GM21717 (cell line): Measurements from ENCODE around the gene GSTA3.
"Not testable (repeated sequence)": the region's sequence is repeated elsewhere in the genome, so short reads cannot be mapped to it uniquely, and the experiment has no call there.

Experiments
- ATAC-seq: cut with Tn5 transposase; IDR thresholded peaks from one replicate; pipeline ENCODE4 v1.9.1; 2021; ENCODE audit warnings: mild to moderate bottlenecking, moderate library complexity; ENCODE audit not compliant: unreplicated experiment

The GSTA3 gene

DNA sequence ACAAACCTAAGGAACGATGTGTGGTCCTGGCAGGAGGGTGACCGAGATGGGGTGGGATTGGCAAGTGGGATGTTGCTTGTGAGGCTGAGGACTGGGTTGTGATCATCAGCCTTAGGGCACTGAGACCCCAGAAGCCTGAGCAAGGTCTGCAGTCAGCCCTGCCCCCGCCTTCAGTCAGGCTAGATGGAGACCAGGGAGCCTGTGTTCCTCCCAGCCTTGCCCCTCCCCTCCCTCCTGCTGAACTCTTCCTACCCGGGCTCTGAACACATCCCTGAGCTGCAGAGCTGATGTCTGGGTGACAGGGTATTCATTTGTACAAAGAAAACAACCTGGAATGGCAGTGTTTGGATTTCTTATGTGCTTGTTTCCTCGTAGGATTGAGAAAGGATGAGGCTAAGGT lies 40.6 kb downstream of the GSTA3 start:
- ATAC-seq, result not testable (repeated sequence)

DNA sequence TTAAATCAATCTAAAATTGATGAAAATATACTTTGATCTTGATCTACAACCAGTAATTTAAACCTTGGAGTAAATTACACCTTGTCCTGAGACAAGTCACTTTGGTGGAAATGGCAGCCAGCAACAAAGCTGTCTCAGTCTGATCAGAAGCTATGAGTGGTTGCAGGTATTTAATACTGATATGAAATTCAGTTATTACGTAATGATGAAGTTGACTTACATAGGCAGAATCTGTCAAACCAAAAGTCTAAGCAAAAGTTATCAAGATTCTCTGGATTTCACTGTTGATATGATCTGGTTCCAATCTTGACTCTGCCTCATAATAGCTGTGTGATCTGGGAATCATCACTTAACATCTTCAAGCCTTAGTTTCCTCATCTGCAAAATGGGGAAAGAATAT lies 41.3 kb downstream of the GSTA3 start:
- ATAC-seq, result no peak

DNA sequence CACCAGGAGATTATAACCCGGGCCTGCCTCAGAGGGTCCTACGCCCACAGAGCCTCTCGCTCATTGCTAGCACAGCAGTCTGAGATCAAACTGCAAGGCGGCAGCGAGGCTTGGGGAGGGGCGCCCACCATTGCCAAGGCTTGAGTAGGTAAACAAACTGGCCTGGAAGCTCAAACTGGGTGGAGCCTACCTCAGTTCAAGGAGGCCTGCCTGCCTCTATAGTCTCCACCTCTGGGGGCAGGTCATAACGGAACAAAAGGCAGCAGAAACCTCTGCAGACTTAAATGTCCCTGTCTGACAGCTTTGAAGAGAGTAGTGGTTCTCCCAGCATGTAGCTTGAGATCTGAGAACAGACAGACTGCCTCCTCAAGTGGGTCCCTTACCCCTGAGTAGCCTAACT lies 48.3 kb downstream of the GSTA3 start:
- ATAC-seq, result not testable (repeated sequence)

DNA sequence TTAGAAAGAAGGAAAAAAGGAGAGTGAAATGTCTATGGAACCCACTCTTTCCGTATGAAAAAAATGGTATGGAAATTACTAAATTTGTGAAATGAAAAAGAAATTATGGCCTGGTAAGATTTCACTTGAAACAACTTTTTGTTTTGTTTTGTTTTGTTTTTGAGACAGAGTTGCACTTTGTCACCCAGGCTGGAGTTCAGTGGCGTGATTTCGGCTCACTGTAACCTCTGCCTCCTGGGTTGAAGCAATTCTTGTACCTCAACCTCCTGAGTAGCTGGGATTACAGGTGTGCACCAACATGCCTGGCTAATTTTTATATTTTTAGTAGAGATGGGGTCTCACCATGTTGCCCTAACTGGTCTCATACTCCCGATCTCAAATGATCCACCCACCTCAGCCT lies 51.1 kb downstream of the GSTA3 start:
- no peak for ATAC-seq

DNA sequence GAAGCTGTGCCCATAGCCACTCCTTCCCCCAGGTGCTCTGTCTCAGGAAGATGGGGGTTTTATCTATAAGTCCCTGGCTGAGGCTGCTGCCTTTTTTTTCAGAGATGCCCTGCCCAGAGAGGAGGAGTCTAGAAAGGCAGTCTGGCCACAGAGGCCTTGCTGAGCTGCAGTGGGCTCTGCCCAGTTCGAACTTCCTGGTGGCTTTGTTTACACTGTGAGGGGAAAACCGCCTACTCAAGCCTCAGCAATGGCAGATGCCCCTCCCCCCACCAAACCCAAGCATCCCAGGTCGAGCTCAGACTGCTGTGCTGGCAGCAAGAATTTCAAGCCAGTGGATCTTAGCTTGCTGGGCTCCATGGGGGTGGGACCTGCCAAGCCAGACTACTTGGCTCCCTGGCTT lies 53.4 kb downstream of the GSTA3 start:
- ATAC-seq, result not testable (repeated sequence)

DNA sequence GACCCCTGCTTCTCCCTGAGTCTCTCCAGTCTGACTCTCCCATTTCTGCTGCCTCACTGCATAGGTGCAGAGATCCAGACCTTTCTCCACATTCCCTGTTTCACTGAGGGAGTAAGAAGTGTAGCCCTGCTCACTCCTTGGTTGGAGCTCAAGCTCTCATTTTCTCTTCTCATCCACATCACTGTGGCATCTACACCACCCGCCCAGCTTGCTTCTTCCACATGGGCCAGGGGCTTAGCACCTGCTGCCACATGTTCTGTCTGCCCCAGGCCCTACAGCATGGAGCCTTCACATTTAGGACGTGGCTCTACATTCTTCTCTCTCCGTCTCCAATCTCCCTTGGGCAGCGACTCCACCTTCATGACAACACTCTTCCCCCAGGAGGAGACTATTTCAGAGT lies 60.4 kb downstream of the GSTA3 start:
- ATAC-seq, result no peak
